ENCODE results near the gene TERT.

The TERT gene

DNA sequence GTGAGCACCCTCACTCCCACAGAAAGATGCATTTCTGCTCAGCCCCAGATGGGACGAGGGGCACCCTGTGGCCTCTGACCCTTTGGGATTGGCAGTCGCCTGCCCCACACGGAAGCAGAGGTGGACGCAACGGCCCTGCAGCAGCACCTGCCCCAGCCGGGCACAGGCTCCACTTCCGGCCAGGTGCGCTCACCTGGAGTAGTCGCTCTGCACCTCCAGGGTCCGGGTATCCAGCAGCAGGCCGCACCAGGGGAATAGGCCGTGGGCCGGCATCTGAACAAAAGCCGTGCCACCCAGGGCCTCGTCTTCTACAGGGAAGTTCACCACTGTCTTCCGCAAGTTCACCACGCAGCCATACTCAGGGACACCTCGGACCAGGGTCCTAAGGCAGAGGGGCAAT, 30.7 kb downstream of the TERT start:
- H2AK5ac ChIP-seq (ENCODE audit: low read length): no peak overlapping the region
- H3K36me3 ChIP-seq (ENCODE audit: control insufficient read depth in 1 of 2, insufficient read depth in 2 of 2, low read length in 2 of 2): no peaks in the 10 kb centered on the region
- no peak for DNase-seq
- no peak overlapping the region for H3K18ac ChIP-seq (ENCODE audit: low read length)
- H2BK12ac ChIP-seq (ENCODE audit: low read length): no peak overlapping the region
- H4K8ac ChIP-seq (ENCODE audit: low read depth, low read length): no peak overlapping the region
- no peak overlapping the region for H2BK5ac ChIP-seq (ENCODE audit: low read depth, low read length, poor library complexity)
- H3K79me1 ChIP-seq (ENCODE audit: low read length): no peaks in the 10 kb centered on the region
- no peak overlapping the region for H3K14ac ChIP-seq (ENCODE audit: low read length)
- WGBS (ENCODE audit: extremely low coverage, insufficient coverage, insufficient read length): no CpG with 5 or more reads among the region's 18 CpGs
- no peaks in the 10 kb centered on the region for H3K4me1 ChIP-seq (ENCODE audit: control insufficient read depth in 1 of 2, insufficient read depth in 2 of 2, low read length in 2 of 2)
- no peak overlapping the region for H2AFZ ChIP-seq (ENCODE audit: insufficient read depth, low read length, poor library complexity)
- no peak overlapping the region for H3K23ac ChIP-seq (ENCODE audit: low read length)
- H3K4me3 ChIP-seq (ENCODE audit: low read depth, low read length): no peak overlapping the region
- no peak overlapping the region for H3K4ac ChIP-seq (ENCODE audit: low read depth, low read length)
- H2BK120ac ChIP-seq (ENCODE audit: insufficient read depth, low read length, poor library complexity): no peak overlapping the region
- no peak overlapping the region for H3K27ac ChIP-seq (ENCODE audit: low read depth, low read length)
- peaks cover 38% of the 10 kb centered on the region for H3K9me3 ChIP-seq (ENCODE audit: insufficient read depth, low read depth, low read length)
- H3K9ac ChIP-seq (ENCODE audit: low read length): no peak overlapping the region
- H3K4me2 ChIP-seq (ENCODE audit: low read length): no peak overlapping the region
- no peak overlapping the region for H4K12ac ChIP-seq (ENCODE audit: low read depth, low read length)
- H4K91ac ChIP-seq (ENCODE audit: low read depth, low read length): no peak overlapping the region
- H3K79me2 ChIP-seq (ENCODE audit: control insufficient read depth, insufficient read depth, low read length, poor library complexity): no peaks in the 10 kb centered on the region
- H3K27me3 ChIP-seq (ENCODE audit: insufficient read depth, low read length): no peaks in the 10 kb centered on the region

- Histone ChIP-seq H2AK5ac (ENCODE audit: low read length) (no peak overlapping the region), H4K8ac (ENCODE audit: low read depth, low read length) (no peak overlapping the region), H3K4me1 (ENCODE audit: control insufficient read depth in 1 of 2, insufficient read depth in 2 of 2, low read length in 2 of 2) (no peaks in the 10 kb centered on the region)
These were observed 32.5 kb downstream of the TERT start for GRCh38 chr5:1262381-1262780.

DNA sequence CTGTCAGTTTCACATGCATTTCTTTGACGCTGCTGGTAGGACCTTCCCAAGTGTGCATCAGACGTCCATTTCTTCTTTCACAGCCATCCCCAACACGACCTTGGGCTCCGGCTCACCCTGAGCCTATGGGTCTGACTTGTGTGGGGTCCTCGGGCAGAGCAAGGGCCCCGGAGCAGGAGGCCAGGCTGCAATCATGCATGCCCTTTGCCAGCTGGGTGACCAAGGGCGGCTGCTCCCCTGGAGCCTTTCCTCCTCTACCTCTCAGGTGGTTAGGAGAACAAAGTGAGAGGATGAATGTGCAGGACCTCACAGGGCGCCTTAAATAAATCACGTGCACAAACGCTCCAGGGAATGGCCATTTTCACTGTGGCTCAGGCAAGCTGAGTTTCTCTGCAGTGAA, 33.2 kb downstream of the TERT start:
- no peak overlapping the region for H3K4ac ChIP-seq (ENCODE audit: low read depth, low read length)
- H4K8ac ChIP-seq (ENCODE audit: low read depth, low read length): no peak overlapping the region
- no peak overlapping the region for H3K9ac ChIP-seq (ENCODE audit: low read length)
- no peaks in the 10 kb centered on the region for H3K4me1 ChIP-seq (ENCODE audit: control insufficient read depth in 1 of 2, insufficient read depth in 2 of 2, low read length in 2 of 2)
- no peak overlapping the region for H3K18ac ChIP-seq (ENCODE audit: low read length)
- H3K14ac ChIP-seq (ENCODE audit: low read length): no peak overlapping the region
- no peak overlapping the region for H2AFZ ChIP-seq (ENCODE audit: insufficient read depth, low read length, poor library complexity)
- H4K12ac ChIP-seq (ENCODE audit: low read depth, low read length): no peak overlapping the region
- no peak overlapping the region for H3K23ac ChIP-seq (ENCODE audit: low read length)
- no peak overlapping the region for H4K91ac ChIP-seq (ENCODE audit: low read depth, low read length)
- no peak overlapping the region for H2BK12ac ChIP-seq (ENCODE audit: low read length)
- H2BK5ac ChIP-seq (ENCODE audit: low read depth, low read length, poor library complexity): no peak overlapping the region
- H3K4me3 ChIP-seq (ENCODE audit: low read depth, low read length): no peak overlapping the region
- WGBS (ENCODE audit: extremely low coverage, insufficient coverage, insufficient read length): no CpG with 5 or more reads among the region's 10 CpGs
- no peaks in the 10 kb centered on the region for H3K27me3 ChIP-seq (ENCODE audit: insufficient read depth, low read length)
- H3K79me1 ChIP-seq (ENCODE audit: low read length): no peaks in the 10 kb centered on the region
- no peaks in the 10 kb centered on the region for H3K79me2 ChIP-seq (ENCODE audit: control insufficient read depth, insufficient read depth, low read length, poor library complexity)
- peaks cover 37% of the 10 kb centered on the region for H3K9me3 ChIP-seq (ENCODE audit: insufficient read depth, low read depth, low read length)
- DNase-seq: no peak
- no peak overlapping the region for H3K27ac ChIP-seq (ENCODE audit: low read depth, low read length)
- no peak overlapping the region for H2AK5ac ChIP-seq (ENCODE audit: low read length)
- no peaks in the 10 kb centered on the region for H3K36me3 ChIP-seq (ENCODE audit: control insufficient read depth in 1 of 2, insufficient read depth in 2 of 2, low read length in 2 of 2)
- no peak overlapping the region for H3K4me2 ChIP-seq (ENCODE audit: low read length)
- no peak overlapping the region for H2BK120ac ChIP-seq (ENCODE audit: insufficient read depth, low read length, poor library complexity)

More at GRCh38 chr5:1262381-1262780, 32.5 kb downstream of the TERT start:
- H3K27ac ChIP-seq (ENCODE audit: low read depth, low read length): no peak overlapping the region
- H2BK5ac ChIP-seq (ENCODE audit: low read depth, low read length, poor library complexity): no peak overlapping the region
- no peak overlapping the region for H3K9ac ChIP-seq (ENCODE audit: low read length)
- peaks cover 37% of the 10 kb centered on the region for H3K9me3 ChIP-seq (ENCODE audit: insufficient read depth, low read depth, low read length)
- no peaks in the 10 kb centered on the region for H3K36me3 ChIP-seq (ENCODE audit: control insufficient read depth in 1 of 2, insufficient read depth in 2 of 2, low read length in 2 of 2)
- no peak overlapping the region for H4K12ac ChIP-seq (ENCODE audit: low read depth, low read length)
- no CpG with 5 or more reads among the region's 1 CpG for WGBS (ENCODE audit: extremely low coverage, insufficient coverage, insufficient read length)
- no peak overlapping the region for H3K18ac ChIP-seq (ENCODE audit: low read length)
- H2AFZ ChIP-seq (ENCODE audit: insufficient read depth, low read length, poor library complexity): no peak overlapping the region
- no peaks in the 10 kb centered on the region for H3K27me3 ChIP-seq (ENCODE audit: insufficient read depth, low read length)
- no peak overlapping the region for H3K4ac ChIP-seq (ENCODE audit: low read depth, low read length)
- no peak overlapping the region for H2BK120ac ChIP-seq (ENCODE audit: insufficient read depth, low read length, poor library complexity)
- H3K79me2 ChIP-seq (ENCODE audit: control insufficient read depth, insufficient read depth, low read length, poor library complexity): no peaks in the 10 kb centered on the region
- no peak overlapping the region for H3K14ac ChIP-seq (ENCODE audit: low read length)
- no peak overlapping the region for H2BK12ac ChIP-seq (ENCODE audit: low read length)
- H4K91ac ChIP-seq (ENCODE audit: low read depth, low read length): no peak overlapping the region
- no peak overlapping the region for H3K4me3 ChIP-seq (ENCODE audit: low read depth, low read length)
- no peak overlapping the region for H3K23ac ChIP-seq (ENCODE audit: low read length)
- DNase-seq: no peak
- H3K79me1 ChIP-seq (ENCODE audit: low read length): no peaks in the 10 kb centered on the region
- no peak overlapping the region for H3K4me2 ChIP-seq (ENCODE audit: low read length)

- H3K36me3 ChIP-seq (ENCODE audit: control insufficient read depth in 1 of 2, insufficient read depth in 2 of 2, low read length in 2 of 2): no peaks in the 10 kb centered on the region
- H3K23ac ChIP-seq (ENCODE audit: low read length): no peak overlapping the region
- no peak overlapping the region for H2BK12ac ChIP-seq (ENCODE audit: low read length)
- no peak overlapping the region for H2AK5ac ChIP-seq (ENCODE audit: low read length)
- no peaks in the 10 kb centered on the region for H3K27me3 ChIP-seq (ENCODE audit: insufficient read depth, low read length)
- no peak overlapping the region for H3K27ac ChIP-seq (ENCODE audit: low read depth, low read length)
- no peaks in the 10 kb centered on the region for H3K79me1 ChIP-seq (ENCODE audit: low read length)
- H2BK5ac ChIP-seq (ENCODE audit: low read depth, low read length, poor library complexity): no peak overlapping the region
- DNase-seq: no peak
- H3K4me2 ChIP-seq (ENCODE audit: low read length): no peak overlapping the region
- no peak overlapping the region for H4K8ac ChIP-seq (ENCODE audit: low read depth, low read length)
- no peak overlapping the region for H3K18ac ChIP-seq (ENCODE audit: low read length)
- H2BK120ac ChIP-seq (ENCODE audit: insufficient read depth, low read length, poor library complexity): no peak overlapping the region
- no CpG with 5 or more reads among the region's 23 CpGs for WGBS (ENCODE audit: extremely low coverage, insufficient coverage, insufficient read length)
- peaks cover 37% of the 10 kb centered on the region for H3K9me3 ChIP-seq (ENCODE audit: insufficient read depth, low read depth, low read length)
- H4K12ac ChIP-seq (ENCODE audit: low read depth, low read length): no peak overlapping the region
- no peaks in the 10 kb centered on the region for H3K79me2 ChIP-seq (ENCODE audit: control insufficient read depth, insufficient read depth, low read length, poor library complexity)
- H3K4me1 ChIP-seq (ENCODE audit: control insufficient read depth in 1 of 2, insufficient read depth in 2 of 2, low read length in 2 of 2): no peaks in the 10 kb centered on the region
- H4K91ac ChIP-seq (ENCODE audit: low read depth, low read length): no peak overlapping the region
- H3K9ac ChIP-seq (ENCODE audit: low read length): no peak overlapping the region
- H2AFZ ChIP-seq (ENCODE audit: insufficient read depth, low read length, poor library complexity): no peak overlapping the region
- no peak overlapping the region for H3K4me3 ChIP-seq (ENCODE audit: low read depth, low read length)
- H3K14ac ChIP-seq (ENCODE audit: low read length): no peak overlapping the region
- no peak overlapping the region for H3K4ac ChIP-seq (ENCODE audit: low read depth, low read length)
These were observed 34.9 kb downstream of the TERT start for GRCh38 chr5:1259806-1260480.

All from trophoblast cell (in vitro differentiated cells and primary cell).